CD8-positive, alpha-beta memory T cell (primary cell): ENCODE data around the gene BARD1. TPM values are rescaled to one million over a fixed set of nuclear protein-coding genes. Genes with fewer than 3 reads are reported as not detected.

Source experiments
- CTCF ChIA-PET: fragments of 350-600 bp; sonication (Branson Sonifier 250); formaldehyde crosslinking; loops from one replicate; lab custom pipeline; 2021; ENCODE audit warnings: antibody characterized with exemption; lab: Charles Lee
- POLR2A ChIA-PET: fragments of 350-600 bp; sonication (Branson Sonifier 250); formaldehyde crosslinking; loops from one replicate; lab custom pipeline; 2021; ENCODE audit warnings: antibody characterized with exemption; lab: Charles Lee
- DNase-seq, 5 donors: peaks; one replicate each; pipeline versions ENCODE4 v3.0.0 to v3.0.0-alpha.2; 2020 to 2022; ENCODE audit warnings: mixed read lengths in 1 of 5
- H3K27ac ChIP-seq: one replicate; pipeline ENCODE4 v1.7.0; 2013; ENCODE audit warnings: low read depth, mild to moderate bottlenecking, low read length, moderate library complexity
- H3K27me3 ChIP-seq: 2 replicates; pipeline ENCODE4 v1.7.0; 2013; ENCODE audit warnings: low read length, mild to moderate bottlenecking; ENCODE audit not compliant: insufficient read depth, poor library complexity, severe bottlenecking
- H3K36me3 ChIP-seq: 2 replicates; pipeline ENCODE4 v1.7.0; 2013; ENCODE audit warnings: mild to moderate bottlenecking, low read length, moderate library complexity; ENCODE audit not compliant: insufficient read depth
- H3K4me1 ChIP-seq: 2 replicates; pipeline ENCODE4 v1.7.0; 2013; ENCODE audit warnings: mild to moderate bottlenecking, low read length, moderate library complexity; ENCODE audit not compliant: insufficient read depth
- H3K4me3 ChIP-seq: 2 replicates; pipeline ENCODE4 v1.7.0; 2013; ENCODE audit warnings: mild to moderate bottlenecking, low read length
- H3K9me3 ChIP-seq: 2 replicates; pipeline ENCODE4 v1.7.0; 2013; ENCODE audit warnings: mild to moderate bottlenecking, low read length
- H3K27ac Mint-ChIP-seq, 8 donors: one replicate each; pipeline ENCODE4 v1.8.0; 2020 to 2021; ENCODE audit warnings: mixed read lengths in 8 of 8, mild to moderate bottlenecking in 6 of 8, inconsistent platforms in 3 of 8, moderate library complexity in 3 of 8
- H3K27me3 Mint-ChIP-seq, 2 donors: one replicate each; pipeline ENCODE4 v1.8.0; 2020 to 2021; ENCODE audit warnings: mixed read lengths in 2 of 2, mild to moderate bottlenecking in 1 of 2, moderate library complexity in 1 of 2
- H3K36me3 Mint-ChIP-seq, 3 donors: one replicate each; pipeline ENCODE4 v1.8.0; 2020 to 2021; ENCODE audit warnings: mixed read lengths in 3 of 3, inconsistent platforms in 1 of 3, mild to moderate bottlenecking in 1 of 3
- H3K4me1 Mint-ChIP-seq, 3 donors: one replicate each; pipeline ENCODE4 v1.8.0; 2020 to 2021; ENCODE audit warnings: mixed read lengths in 3 of 3, inconsistent platforms in 1 of 3, mild to moderate bottlenecking in 1 of 3
- H3K4me3 Mint-ChIP-seq, 7 donors: one replicate each; pipeline ENCODE4 v1.8.0; 2020 to 2021; ENCODE audit warnings: mixed read lengths in 7 of 7, mild to moderate bottlenecking in 6 of 7, moderate library complexity in 4 of 7, inconsistent platforms in 2 of 7
- H3K9me3 Mint-ChIP-seq, 5 donors: one replicate each; pipeline ENCODE4 v1.8.0; 2020 to 2022; ENCODE audit warnings: mixed read lengths in 5 of 5, mild to moderate bottlenecking in 3 of 5, moderate library complexity in 2 of 5, inconsistent platforms in 1 of 5
- polyA plus RNA-seq: library from polyadenylated mRNA; unstranded; fragments of 300-500 nt; fragmentation: Illumina TruSeq; gene quantifications from one replicate; pipeline ENCODE4 v1.2.3, GENCODE V29; 2021
- total RNA-seq, 2 experiments: library from RNA; stranded (reverse); gene quantifications; one replicate each; pipeline ENCODE4 v1.2.3, GENCODE V29; 2021

Gene BARD1
- total and polyA plus RNA-seq, 3 experiments from 2014 or later: 7.2 to 20.0 (median 18.3) TPM

GRCh38 chr2:214753455-214753854 lies 56.0 kb downstream of the BARD1 start:
- Mint-ChIP-seq H3K36me3 (peaks cover 23 to 33% (median 26%) of the 10 kb centered on the region in 3 donors), H3K27ac (no peak overlapping the region)
- CTCF ChIA-PET: no interaction called here

GRCh38 chr2:214750529-214750928 lies 59.0 kb downstream of the BARD1 start:
- CTCF ChIA-PET: no interaction called here
- no peaks in the 10 kb centered on the region for H3K9me3 ChIP-seq
- Mint-ChIP-seq H3K4me3 (no peak overlapping the region), H3K9me3 (no peaks in the 10 kb centered on the region), H3K4me1 (peaks cover 0 to 10% (median 0%) of the 10 kb centered on the region in 3 donors), H3K27ac (peak overlapping the region in 3 of 8 donors; percentile 6 to 83 (median 74)), H3K36me3 (peaks cover 21 to 29% (median 23%) of the 10 kb centered on the region in 3 donors), H3K27me3 (no peaks in the 10 kb centered on the region)
- H3K27me3 ChIP-seq: no peaks in the 10 kb centered on the region
- H3K4me1 ChIP-seq: no peaks in the 10 kb centered on the region
- no peaks in the 10 kb centered on the region for H3K36me3 ChIP-seq
- no peak for DNase-seq
- no peak overlapping the region for H3K4me3 ChIP-seq
- POLR2A ChIA-PET: no interaction called here
- H3K27ac ChIP-seq: no peak overlapping the region

More at GRCh38 chr2:214753455-214753854, 56.0 kb downstream of the BARD1 start:
- H3K27me3 ChIP-seq: no peaks in the 10 kb centered on the region
- no peak for DNase-seq
- H3K4me3 Mint-ChIP-seq: no peak overlapping the region
- H3K36me3 ChIP-seq: no peaks in the 10 kb centered on the region
- POLR2A ChIA-PET: no interaction called here
- H3K4me1 ChIP-seq: no peaks in the 10 kb centered on the region
- peaks cover 0 to 10% (median 2%) of the 10 kb centered on the region in 3 donors for H3K4me1 Mint-ChIP-seq
- no peaks in the 10 kb centered on the region for H3K27me3 Mint-ChIP-seq
- H3K27ac ChIP-seq: no peak overlapping the region
- no peaks in the 10 kb centered on the region for H3K9me3 ChIP-seq
- no peak overlapping the region for H3K4me3 ChIP-seq
- H3K9me3 Mint-ChIP-seq: no peaks in the 10 kb centered on the region

GRCh38 chr2:214747992-214748391 lies 61.5 kb downstream of the BARD1 start:
- Histone ChIP-seq H3K9me3 (no peaks in the 10 kb centered on the region), H3K27ac (no peak overlapping the region), H3K4me3 (no peak overlapping the region), H3K27me3 (no peaks in the 10 kb centered on the region), H3K36me3 (no peaks in the 10 kb centered on the region), H3K4me1 (no peaks in the 10 kb centered on the region)
- H3K9me3 Mint-ChIP-seq: no peaks in the 10 kb centered on the region
- H3K36me3 Mint-ChIP-seq: peaks cover 17 to 34% (median 33%) of the 10 kb centered on the region in 3 donors
- POLR2A ChIA-PET: no interaction called here
- DNase-seq: no peak
- peak overlapping the region in 1 of 8 donors; percentile 5 for H3K27ac Mint-ChIP-seq
- no peak overlapping the region for H3K4me3 Mint-ChIP-seq
- CTCF ChIA-PET: no interaction called here
- peaks cover 0 to 5% (median 0%) of the 10 kb centered on the region in 3 donors for H3K4me1 Mint-ChIP-seq
- no peaks in the 10 kb centered on the region for H3K27me3 Mint-ChIP-seq

GRCh38 chr2:214742119-214742518 lies 67.4 kb downstream of the BARD1 start:
- DNase-seq: no peak
- Mint-ChIP-seq H3K4me1 (peaks cover 4 to 9% (median 5%) of the 10 kb centered on the region in 3 donors), H3K27ac (no peak overlapping the region), H3K36me3 (peaks cover 11 to 32% (median 19%) of the 10 kb centered on the region in 3 donors), H3K4me3 (no peak overlapping the region), H3K9me3 (no peaks in the 10 kb centered on the region), H3K27me3 (no peaks in the 10 kb centered on the region)
- H3K4me1 ChIP-seq: no peaks in the 10 kb centered on the region
- no peaks in the 10 kb centered on the region for H3K36me3 ChIP-seq
- POLR2A ChIA-PET: no interaction called here
- no peak overlapping the region for H3K4me3 ChIP-seq
- H3K9me3 ChIP-seq: no peaks in the 10 kb centered on the region
- H3K27ac ChIP-seq: no peak overlapping the region
- CTCF ChIA-PET: no interaction called here
- H3K27me3 ChIP-seq: no peaks in the 10 kb centered on the region

GRCh38 chr2:214740867-214741395 lies 68.6 kb downstream of the BARD1 start:
- H3K36me3 Mint-ChIP-seq: peaks cover 11 to 24% (median 17%) of the 10 kb centered on the region in 3 donors
- Histone ChIP-seq H3K27me3 (no peaks in the 10 kb centered on the region), H3K4me3 (no peak overlapping the region), H3K27ac (no peak overlapping the region), H3K4me1 (no peaks in the 10 kb centered on the region), H3K9me3 (no peaks in the 10 kb centered on the region), H3K36me3 (no peaks in the 10 kb centered on the region)
- peaks cover 4 to 13% (median 13%) of the 10 kb centered on the region in 3 donors for H3K4me1 Mint-ChIP-seq
- ChIA-PET POLR2A (no interaction called here), CTCF (no interaction called here)
- H3K27ac Mint-ChIP-seq: peak overlapping the region in 1 of 8 donors; percentile 11
- no peaks in the 10 kb centered on the region for H3K27me3 Mint-ChIP-seq
- H3K9me3 Mint-ChIP-seq: no peaks in the 10 kb centered on the region
- no peak for DNase-seq
- no peak overlapping the region for H3K4me3 Mint-ChIP-seq

- DNase-seq: no peak
- Mint-ChIP-seq H3K27ac (peak overlapping the region in 1 of 8 donors; percentile 21), H3K4me3 (peak overlapping the region in 1 of 7 donors; percentile 15), H3K27me3 (no peaks in the 10 kb centered on the region), H3K9me3 (no peaks in the 10 kb centered on the region), H3K4me1 (peaks cover 4 to 13% (median 13%) of the 10 kb centered on the region in 3 donors), H3K36me3 (peaks cover 0 to 7% (median 7%) of the 10 kb centered on the region in 3 donors)
- no peaks in the 10 kb centered on the region for H3K36me3 ChIP-seq
- H3K4me1 ChIP-seq: no peaks in the 10 kb centered on the region
- no peak overlapping the region for H3K4me3 ChIP-seq
- no peaks in the 10 kb centered on the region for H3K9me3 ChIP-seq
- CTCF ChIA-PET: no interaction called here
- POLR2A ChIA-PET: no interaction called here
- no peaks in the 10 kb centered on the region for H3K27me3 ChIP-seq
- H3K27ac ChIP-seq: no peak overlapping the region
These were observed 72.3 kb downstream of the BARD1 start for GRCh38 chr2:214737188-214737587.

DNA sequence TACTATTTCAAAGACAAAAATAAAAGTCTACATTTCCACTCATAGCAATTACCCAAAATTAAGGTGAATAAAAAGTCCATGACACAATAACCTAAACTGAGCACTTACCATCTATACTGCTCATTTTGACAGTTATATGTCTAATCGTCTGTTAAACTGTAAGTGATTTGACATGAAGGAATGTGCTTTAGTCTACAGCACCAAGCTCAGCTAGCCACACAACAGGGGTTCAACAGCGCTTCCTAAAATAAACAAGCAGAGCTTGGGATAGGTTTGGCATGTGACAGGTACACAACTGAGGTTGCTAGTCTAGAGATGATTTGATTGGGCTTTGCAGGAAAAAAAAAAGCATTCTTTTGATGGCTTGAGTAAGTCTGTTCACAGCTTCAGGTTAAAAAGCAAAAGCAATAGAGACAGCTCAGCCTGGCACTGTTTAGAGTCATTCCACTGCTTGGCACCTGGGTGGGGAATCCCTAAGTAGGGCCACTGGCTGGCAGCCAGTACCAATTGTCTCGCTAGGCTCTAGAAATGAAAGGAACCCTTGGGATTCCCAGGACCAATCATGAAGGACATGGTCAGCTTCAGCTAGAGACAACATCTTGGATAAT lies 78.6 kb downstream of the BARD1 start:
- H3K4me3 ChIP-seq: no peak overlapping the region
- Mint-ChIP-seq H3K4me1 (no peaks in the 10 kb centered on the region), H3K4me3 (no peak overlapping the region), H3K36me3 (peaks cover 7 to 34% (median 14%) of the 10 kb centered on the region in 3 donors), H3K9me3 (no peaks in the 10 kb centered on the region), H3K27ac (peak overlapping the region in 1 of 8 donors; percentile 47), H3K27me3 (no peaks in the 10 kb centered on the region)
- DNase-seq: no peak
- ChIA-PET POLR2A (no interaction called here), CTCF (no interaction called here)
- no peaks in the 10 kb centered on the region for H3K4me1 ChIP-seq
- no peaks in the 10 kb centered on the region for H3K9me3 ChIP-seq
- no peak overlapping the region for H3K27ac ChIP-seq
- H3K36me3 ChIP-seq: no peaks in the 10 kb centered on the region
- H3K27me3 ChIP-seq: no peaks in the 10 kb centered on the region

DNA sequence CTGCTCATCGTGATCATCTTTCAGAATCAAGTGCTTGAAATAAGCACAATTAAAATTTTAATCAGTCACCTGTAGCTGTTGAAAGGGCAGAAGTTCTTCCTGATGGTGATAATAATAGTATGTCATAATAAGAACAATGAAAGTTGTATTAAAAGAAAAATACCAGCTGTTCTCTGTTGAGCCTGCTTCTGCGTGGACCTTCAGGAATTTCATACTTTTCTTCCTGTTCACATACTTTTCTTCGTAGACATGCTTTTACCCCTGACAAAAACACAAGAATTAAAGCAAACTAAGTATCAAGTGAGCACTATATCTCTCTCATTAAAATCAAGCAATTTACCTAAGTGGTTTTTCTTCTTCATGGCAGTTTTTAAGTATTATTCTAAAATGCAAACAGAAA lies 79.2 kb downstream of the BARD1 start:
- H3K36me3 ChIP-seq: no peaks in the 10 kb centered on the region
- no peak for DNase-seq
- H3K9me3 ChIP-seq: no peaks in the 10 kb centered on the region
- ChIA-PET POLR2A (interaction anchor here (0.5 kb wide), 1 partner anchor 76 kb away, joined by 3 read pairs; no protein-coding TSS in a partner anchor), CTCF (no interaction called here)
- Mint-ChIP-seq H3K9me3 (no peaks in the 10 kb centered on the region), H3K36me3 (peaks cover 7 to 34% (median 14%) of the 10 kb centered on the region in 3 donors), H3K4me3 (no peak overlapping the region), H3K27ac (no peak overlapping the region), H3K4me1 (no peaks in the 10 kb centered on the region), H3K27me3 (no peaks in the 10 kb centered on the region)
- no peak overlapping the region for H3K4me3 ChIP-seq
- no peak overlapping the region for H3K27ac ChIP-seq
- no peaks in the 10 kb centered on the region for H3K27me3 ChIP-seq
- no peaks in the 10 kb centered on the region for H3K4me1 ChIP-seq
